Stimulated activated CD4-positive, alpha-beta T cell treated with anti-CD3 and anti-CD28 coated beads, Interleukin-12 subunit alpha, Interleukin-12 subunit beta, amount 100 ng/mL, for 48 hours (primary cell): Measurements from ENCODE around the gene MBNL2.

ENCODE experiments used
- DNase-seq, 3 donors: peaks; one replicate each; pipeline ENCODE4 v3.0.0-alpha.2; 2020; ENCODE audit warnings: low read depth in 2 of 3, low spot score in 1 of 3

MBNL2 gene

DNA sequence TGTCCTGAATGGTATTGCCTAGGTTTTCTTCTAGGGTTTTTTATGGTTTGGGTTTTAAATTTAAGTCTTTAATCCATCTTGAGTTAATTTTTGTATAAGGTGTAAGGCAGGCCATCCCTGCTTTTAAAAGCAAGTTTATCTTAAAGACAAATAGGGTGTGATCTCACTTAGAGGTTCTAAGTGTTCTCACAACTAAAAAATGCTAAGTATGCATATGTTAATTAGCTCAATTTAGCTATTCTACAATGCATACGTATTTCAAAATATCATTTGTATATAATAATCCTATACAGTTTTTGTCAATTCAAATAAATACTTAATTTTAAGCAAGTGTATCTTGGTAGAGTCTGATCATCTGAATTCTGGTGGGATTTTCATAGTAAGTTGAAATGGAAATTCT, 50.4 kb downstream of the MBNL2 start:
- DNase-seq = no peak

DNA sequence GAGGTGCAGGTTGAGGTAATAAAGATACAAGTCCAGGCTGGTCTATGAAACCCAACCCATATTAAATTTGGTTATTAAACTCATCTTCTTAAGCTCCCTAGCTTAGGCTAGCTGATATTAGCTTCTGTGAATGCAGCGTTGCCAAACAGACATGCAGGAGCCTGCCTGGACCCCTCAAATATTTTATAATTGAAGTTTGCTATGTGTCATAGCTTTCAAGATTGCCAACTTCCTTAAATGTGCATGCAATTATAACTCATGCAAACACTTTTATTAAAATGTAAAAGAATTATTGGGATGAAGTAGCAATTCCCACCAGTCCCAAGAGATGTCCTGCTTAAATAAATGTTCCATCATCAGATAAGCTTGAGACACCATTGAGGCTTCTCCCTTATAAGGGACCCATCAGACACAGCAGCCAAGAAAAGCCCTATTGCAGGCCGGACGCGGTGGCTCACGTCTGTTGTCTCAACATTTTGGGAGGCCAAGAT, 51.3 kb downstream of the MBNL2 start:
- DNase-seq = no peak

DNA sequence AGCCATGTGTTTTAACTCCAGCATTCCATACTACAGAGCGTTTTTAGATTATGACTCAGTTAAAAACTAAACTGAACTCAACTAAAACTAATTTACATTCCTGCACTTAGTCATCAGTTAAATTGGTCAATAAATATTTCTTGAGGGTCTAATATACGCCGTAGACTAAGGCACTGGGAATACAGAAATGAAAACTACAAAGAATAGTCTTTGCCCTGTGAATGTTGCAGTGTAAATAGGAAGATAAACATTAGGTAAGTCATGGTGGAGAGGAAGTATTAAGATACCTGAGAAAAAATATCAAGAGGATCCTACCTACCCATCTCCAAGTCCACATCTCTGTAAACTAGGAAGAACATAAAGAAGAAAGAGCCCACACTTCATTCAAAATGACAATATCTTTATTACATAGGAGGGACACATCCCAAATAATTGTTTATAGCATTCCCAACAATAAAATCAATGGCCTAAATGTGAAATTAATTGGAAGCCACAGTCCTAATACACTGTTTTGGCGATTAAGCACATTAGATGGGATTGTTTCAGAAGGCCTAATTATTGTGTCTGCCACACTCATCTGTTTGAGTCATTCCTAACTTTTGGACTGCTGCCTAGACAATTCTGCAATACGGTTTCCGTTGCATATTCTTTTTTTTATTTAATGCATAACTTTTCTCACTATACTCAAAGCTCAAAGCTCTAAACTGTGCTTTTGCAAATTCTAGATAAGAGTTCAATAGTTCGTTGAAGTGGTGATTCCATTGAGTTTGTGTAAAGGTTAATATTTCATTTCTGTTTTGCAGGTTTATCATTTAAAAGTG, 52.9 kb downstream of the MBNL2 start:
- no peak for DNase-seq

DNA sequence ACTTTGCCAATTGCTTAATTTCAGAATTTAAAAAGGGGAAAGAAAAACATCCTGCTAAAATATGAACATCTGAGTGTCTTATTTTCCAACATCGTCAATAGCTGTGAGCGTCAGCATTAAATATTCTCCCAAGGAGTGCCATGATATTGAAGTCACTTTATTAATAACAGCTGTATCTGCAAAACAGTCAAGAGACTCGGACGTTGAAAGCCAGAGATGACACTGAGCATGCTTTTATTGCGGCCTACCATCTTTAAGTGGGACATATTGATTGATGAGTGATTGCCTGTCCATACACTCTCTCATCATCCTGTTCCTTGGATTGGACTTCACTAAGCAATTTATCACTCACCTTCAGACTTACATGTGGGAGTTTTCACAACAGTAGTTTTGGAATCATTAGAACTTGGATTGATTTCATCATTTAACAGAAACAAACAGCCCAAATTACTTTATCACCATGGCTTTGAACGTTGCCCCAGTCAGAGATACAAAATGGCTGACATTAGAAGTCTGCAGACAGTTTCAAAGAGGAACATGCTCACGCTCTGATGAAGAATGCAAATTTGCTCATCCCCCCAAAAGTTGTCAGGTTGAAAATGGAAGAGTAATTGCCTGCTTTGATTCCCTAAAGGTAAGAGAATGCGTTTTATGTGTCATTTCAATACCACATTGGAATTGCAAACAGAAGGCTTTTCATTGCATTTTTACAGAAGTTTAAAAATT, 53.8 kb downstream of the MBNL2 start:
- DNase-seq = no peak

DNA sequence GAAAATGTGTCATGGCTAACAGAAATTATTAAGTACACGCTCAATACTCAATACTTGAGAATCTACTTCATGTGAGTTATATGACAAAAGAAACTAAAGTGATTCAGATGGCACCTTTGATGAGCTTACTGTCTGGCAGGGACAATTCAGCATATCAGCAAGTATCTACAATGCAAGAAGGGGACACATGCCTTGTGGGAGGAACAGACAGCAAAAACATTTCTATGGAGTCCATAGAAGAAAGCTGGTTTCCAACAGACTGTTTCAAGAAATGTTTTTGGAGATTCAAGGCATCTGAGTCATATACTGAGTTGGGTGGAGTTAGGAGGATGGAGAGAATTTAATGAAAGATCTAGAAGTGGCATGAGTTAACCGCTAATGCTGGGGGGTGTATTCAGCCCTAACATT, 54.7 kb downstream of the MBNL2 start:
- DNase-seq = no peak

DNA sequence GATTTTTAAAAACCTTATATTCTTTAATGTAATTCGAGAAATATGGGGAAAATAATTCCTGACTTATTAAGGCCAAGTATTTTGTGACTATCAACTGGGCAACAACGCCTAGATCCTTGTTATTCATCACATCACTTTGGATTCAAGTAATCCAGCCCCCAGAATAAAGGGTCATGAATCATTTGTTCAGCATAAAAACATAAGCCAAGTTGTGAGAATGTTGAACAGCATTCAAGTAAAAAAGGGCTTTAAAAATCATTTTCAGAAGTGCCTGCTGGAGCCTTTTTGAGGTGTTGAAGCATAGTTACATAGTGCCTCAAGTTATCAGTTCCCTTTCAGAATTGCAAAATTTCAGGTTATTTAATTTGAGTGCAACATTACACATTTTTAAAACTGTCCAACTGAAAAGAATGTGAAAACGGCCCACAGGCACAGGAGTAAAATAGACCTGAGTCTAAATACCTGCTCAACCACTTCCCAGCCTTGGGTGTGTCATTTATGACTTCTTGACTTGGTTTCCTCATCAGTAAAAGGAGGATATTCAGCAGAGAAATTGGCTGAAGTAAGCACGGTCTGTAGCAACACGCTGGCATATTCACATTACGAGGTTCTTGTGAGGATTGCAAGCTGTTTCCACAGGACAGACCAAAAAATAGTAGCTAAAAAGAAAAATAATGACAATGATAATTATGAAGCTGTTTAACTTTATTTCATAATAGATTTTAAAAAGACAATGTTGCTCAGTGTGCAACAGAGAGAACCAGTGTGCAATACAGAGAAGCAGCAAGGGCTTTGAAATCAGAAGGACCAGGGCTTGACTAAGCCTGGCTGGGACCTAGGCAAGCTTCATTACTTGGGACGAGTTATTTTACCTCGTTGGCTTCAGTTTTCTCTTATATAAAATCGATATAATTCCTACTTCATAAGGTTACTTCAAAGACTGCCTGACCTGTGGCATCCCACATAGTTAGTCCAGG, 56.6 kb downstream of the MBNL2 start:
- DNase-seq = no peak

DNA sequence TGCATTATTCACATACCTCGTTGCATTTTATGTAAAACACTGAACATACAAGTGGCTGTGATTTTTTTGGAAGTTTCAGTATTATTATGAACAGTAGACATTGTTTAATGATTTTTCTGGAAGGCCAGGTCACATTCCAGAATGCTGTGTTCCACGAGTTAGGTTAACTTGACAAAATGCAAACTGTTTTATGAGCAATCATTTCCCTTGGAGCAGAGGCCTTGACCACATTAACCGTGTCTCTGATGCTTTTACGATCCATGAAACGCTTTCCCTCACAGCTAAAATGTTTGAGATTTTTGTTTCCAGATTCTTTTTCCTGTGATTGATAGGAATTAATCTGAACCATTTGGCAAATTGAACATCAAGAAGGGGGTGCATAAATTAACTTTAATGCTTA, 57.8 kb downstream of the MBNL2 start:
- DNase-seq = no peak

DNA sequence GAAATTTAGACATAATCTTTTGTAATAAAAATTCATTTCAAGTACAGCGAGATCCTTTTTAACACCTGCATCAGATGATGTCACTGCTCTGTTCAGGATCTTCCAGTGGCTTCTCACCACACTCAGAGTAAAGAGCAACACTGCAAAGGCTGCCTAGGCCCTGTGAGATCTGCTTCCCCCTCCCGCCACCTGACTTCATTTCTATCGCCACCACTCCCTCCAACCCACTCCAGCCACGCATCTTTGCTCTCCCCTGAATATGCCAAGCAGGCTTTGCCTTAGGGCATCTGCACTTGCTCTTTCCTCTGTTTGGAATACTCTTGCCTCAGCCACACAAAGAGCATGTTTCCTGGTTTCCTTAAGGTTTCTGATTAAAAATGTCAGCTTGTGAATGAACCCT, 58.3 kb downstream of the MBNL2 start:
- DNase-seq = no peak

DNA sequence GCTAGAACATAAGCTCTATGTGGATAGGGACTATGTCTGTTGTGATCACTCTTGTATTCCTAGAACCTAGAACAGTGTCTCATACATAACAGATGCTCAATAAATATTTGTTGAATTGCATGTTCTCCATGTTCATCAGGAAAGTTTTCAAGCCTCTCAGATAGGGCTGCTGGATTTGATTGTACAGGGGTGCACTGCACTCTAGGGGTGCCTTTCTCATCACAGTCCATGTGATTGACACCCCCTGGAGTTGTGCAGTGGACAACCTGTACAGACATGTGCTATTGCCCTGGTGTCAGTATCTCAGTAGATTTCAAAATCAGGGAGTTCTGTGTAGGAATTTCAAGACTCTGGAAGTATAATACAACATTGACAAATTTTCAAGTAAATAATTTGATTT, 58.9 kb downstream of the MBNL2 start:
- DNase-seq = no peak

DNA sequence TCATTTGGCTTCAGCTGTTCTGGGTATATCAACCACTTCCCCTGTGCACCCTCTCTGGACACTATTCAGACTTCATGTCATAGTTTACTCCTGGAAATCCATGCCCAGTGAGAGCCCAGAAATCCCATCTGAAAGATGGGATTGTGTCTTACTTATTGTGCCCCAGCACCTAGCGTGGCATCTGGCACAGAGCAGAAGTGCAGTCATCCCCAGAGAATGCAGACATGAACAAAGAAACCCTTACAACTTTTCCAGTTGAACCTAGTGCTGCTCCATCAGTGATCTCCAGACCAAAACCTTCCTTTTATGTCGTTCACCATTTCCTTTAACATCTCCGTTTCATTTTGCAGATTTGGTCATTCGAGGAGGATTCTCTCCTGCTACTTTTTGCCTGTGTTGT, 60.6 kb downstream of the MBNL2 start:
- no peak for DNase-seq

DNA sequence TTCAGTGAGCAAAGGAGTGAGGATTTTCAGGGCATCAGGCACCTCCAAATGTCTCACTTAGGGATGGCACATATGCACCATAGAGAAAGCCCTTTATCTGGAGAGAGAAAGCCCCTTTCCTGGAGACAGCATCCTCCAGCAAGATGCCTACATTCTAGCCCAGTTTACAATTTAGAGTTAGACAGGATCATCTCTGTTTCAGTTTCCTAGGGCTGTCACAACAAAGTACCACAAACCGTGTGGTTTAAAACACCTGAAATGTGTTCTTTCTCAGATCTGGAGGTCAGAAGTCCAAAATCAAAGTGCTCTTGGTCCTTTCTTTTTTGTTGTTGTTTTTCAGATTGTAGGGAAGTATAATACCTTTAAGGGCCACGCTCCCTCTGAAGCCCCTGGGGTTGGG, 61.8 kb downstream of the MBNL2 start:
- DNase-seq = no peak

DNA sequence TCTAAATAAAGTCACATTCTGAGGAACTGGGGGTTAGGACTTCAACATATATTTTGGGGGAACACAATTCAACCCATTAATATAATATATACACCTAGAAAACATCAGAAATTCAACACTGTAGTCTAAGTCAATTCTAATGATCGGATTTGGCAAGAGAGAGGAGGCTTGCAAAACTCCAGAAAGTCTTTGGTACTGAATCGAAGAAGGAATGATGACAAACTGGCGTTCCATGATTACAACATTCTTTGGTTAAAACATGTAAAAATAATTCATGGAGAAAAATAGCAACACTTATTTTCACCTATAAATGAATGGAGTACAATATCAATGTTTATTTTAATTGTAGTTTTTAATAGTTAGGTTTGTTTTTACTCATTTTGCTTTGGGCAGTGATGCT, 62.4 kb downstream of the MBNL2 start:
- DNase-seq = no peak

DNA sequence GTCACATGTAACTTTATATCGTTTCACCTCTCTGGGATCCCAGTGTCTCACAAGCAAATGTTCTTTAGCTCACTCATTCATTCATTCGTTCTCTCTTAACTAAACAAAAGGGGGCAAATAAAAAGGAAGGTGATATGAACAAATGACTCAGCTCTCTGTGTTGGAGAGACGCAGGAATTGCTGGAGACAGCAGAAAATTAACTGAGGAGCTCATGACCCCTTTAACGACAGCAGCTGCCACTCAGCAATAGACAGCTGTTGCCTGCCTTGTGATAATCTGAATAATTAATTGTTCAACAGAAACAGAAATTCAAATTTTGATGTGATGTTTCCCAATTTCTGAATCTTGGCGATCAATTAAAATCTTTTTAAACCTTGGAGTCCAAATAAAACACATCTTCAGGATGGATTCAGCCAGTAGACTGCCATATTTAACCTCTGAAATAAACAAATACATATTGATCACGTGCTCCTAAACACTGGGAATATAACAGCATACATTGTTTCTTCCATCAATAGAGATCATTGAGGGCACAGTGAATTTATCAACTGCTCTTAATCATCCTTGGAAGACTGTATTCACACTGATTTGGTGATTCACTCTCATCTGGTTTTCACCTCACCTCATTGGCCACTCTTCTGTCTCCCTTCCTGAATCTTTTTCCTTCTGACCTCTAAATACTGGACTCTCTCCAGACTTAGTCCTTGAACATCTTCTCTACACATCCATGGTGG, 63.3 kb downstream of the MBNL2 start:
- no peak for DNase-seq

DNA sequence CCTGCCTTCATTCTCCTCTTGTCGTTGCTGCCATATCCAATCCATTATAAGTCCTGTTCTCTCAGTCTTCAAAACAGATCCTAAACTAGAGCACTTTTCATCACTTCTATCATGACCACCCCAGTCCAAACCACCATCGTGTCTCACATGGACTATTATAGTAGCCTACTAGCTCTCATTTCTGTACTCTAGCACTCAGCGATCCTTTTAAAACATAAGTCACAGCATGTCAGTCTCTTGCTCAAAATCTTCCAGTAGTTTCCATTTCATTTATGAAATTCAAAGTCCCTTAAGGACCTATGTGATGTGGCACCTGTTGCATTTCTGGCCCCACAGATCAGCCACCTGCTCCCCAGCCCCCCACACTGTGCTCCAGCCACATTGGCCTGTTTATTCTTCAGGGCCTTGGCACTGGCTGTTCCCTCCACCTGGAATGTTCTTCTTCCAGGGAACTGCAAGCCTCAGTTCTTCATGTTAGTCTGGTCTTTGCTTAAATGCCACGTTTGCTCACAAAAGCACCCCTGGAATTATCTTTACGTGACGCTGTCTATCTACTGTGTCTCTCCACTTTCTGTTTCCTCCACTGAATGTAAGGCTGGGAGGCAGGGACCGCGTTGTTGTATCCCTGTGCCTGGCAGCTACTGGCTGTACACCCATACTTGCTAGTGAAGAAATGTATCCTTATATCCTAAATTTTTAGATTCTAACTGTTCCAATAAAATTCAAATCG, 64.3 kb downstream of the MBNL2 start:
- DNase-seq = no peak

DNA sequence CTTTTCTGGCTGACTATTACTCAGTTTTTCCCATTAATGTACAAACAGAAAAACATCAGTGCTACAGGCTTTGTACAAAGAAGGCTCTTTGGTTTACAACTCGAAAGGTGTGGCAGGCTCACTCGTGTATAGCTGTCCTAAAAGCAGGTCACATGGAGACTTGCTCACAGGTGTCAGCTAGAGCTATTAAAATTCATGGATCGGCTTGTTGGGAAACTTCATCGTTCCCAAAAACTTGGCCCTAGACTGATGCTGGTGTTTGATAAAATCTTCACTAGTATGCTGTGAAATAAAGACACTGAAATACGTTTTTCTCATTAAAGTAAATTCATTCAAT, 64.9 kb downstream of the MBNL2 start:
- DNase-seq = no peak

DNA sequence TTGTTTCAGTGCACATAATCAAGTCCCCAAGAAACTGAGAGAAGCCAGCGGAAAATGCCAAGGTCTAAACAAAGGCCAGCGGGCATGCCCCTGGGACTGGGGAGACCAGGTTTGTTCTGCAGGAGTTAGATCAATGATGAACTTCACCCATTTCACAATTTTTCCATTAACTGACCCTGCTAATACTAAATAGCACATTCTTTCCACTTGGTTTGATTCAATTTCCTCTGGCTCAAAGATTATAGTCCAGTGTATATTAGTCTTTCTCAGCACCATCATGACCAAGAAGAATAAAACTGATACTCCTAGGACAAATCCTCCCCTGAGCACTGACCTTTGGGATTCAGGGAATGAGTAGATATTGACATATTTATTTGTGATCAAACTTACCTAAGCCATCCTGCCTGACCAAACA, 66.4 kb downstream of the MBNL2 start:
- no peak for DNase-seq

DNA sequence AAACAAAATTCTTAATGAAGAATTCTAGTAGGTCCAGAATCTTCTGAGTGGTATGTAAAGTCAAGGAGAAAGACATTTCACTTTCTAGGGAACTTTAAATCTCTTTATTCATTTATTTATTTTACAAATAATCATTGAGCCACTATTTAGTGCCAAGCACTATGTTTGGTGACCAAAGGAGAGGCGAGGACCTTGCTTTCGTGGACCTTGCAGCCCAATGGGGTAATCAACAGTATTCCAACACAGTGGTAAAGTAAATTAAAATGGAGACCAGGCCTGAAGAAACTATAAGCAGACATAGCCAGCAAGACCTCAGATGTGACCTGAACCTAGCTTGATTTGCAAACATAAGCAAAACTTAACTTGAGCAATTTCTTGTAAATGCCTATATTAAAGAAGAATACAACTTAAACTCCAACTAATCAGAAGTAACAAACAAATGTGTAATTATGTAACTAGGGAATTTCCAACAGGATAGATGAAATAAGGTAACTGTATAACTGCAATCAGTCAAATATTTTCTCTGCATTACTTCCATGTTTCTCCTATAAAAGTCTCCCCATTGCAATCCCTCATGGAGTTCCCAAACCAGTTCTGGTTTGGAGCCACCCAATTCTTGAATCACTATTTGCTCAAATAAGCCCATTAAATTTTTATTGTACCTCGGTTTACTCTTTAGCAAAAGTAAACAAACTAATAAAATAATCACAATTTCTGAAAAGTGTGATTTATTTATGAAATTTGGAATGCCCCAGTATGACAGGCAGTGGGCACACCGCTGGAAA, 67.6 kb downstream of the MBNL2 start:
- DNase-seq = no peak

DNA sequence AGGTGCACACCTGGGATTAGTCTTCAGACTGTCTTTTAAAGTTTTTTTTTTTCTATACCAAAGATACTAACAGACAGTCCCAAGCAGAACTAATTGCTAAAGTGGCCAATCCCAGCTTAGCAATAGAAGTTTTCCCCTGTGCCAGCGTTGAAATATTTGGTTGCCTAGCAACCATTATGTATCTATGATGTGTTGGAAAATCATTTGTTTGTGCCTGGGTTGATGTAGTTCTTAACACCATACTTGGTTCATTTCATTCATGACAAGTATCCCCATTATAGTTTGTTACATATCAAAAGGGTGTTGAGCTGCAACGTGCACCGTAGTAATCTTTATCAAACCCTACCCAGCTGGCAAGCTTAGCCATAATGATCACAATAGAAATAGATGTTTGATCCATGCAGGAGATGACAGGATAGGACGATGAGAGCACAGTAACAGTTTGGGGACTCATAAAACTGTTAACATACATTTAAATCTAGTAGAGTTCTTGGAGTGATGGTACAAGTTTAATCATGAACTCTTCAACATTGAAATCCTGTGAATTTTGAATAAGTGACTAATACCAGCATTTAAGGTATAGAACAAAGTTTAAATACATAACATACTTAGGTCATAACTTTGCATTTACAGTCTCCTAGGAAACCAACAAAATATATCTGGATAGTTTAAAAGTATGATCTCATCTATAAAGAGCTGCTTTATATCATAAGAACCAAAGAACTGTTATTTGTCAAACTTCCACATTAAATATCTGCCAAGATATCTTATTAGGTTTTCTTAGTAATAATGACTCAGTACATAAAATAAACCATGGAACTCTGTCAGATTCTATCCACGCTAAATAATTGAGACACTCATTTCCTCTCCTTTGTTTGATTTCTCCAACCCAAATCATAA, 73.4 kb downstream of the MBNL2 start:
- DNase-seq = no peak
